GM12878 (cell line): ENCODE results near the gene BRI3BP. TPM values are rescaled to one million over a fixed set of nuclear protein-coding genes. Genes with fewer than 3 reads are reported as not detected.

Experiments used
- ATAC-seq: fragments of 200-7000 bp; cut with Tn5 transposase; 3 replicates; pipeline ENCODE4 v1.9.1; 2020; ENCODE audit warnings: mild to moderate bottlenecking, moderate library complexity
- BruUV-seq: library from RNA; stranded (reverse); fragments of 400-500 nt; replicated peaks from 2 replicates; lab custom pipeline; 2021; lab: Mats Ljungman, UMichigan
- CTCF ChIA-PET: fragments of 300-600 bp; sonication (Branson Sonifier 250); formaldehyde crosslinking; extraction: SDS; loops from one replicate; lab custom pipeline; 2021; ENCODE audit warnings: inconsistent platforms; lab: Yijun Ruan, JAX
- POLR2A ChIA-PET: fragments of 350-600 bp; formaldehyde crosslinking; extraction: SDS; loops from one replicate; lab custom pipeline; 2021; ENCODE audit warnings: inconsistent platforms; lab: Charles Lee
- RAD21 ChIA-PET: fragments of 300-600 bp; sonication (Branson Sonifier 250); formaldehyde crosslinking; loops from one replicate; lab custom pipeline; 2023; ENCODE audit warnings: antibody characterized with exemption; ENCODE audit not compliant: unreplicated experiment; lab: Charles Lee
- SMC1A ChIA-PET: fragments of 300-600 bp; sonication (Branson Sonifier 250); formaldehyde crosslinking; loops from one replicate; lab custom pipeline; 2023; ENCODE audit not compliant: unreplicated experiment, uncharacterized antibody; lab: Charles Lee
- DNase-seq: peaks from one replicate; pipeline ENCODE4 v3.0.0-alpha.2; 2011; ENCODE audit warnings: low read depth, low spot score
- FAIRE-seq: peaks from 3 replicates; lab custom pipeline; 2011; peaks lifted over from hg19 to GRCh38; lab: Jason Lieb, UNC
- H2AFZ ChIP-seq: 2 replicates; pipeline ENCODE4 v1.6.0; 2011; ENCODE audit warnings: low read depth, low read length, control low read depth; ENCODE audit not compliant: control insufficient read depth
- H3K27ac ChIP-seq: 2 replicates; pipeline ENCODE4 v1.5.1; 2011; ENCODE audit warnings: control low read depth; ENCODE audit not compliant: control insufficient read depth, insufficient read depth
- H3K27me3 ChIP-seq, 2 experiments: replicated peaks in 1 of 2; 2 replicates each; pipeline versions ENCODE4 v1.6.0 to v1.6.1; 2011; ENCODE audit warnings: low read length in 1 of 2; ENCODE audit not compliant: control insufficient read depth in 2 of 2, insufficient read depth in 2 of 2
- H3K36me3 ChIP-seq, 2 experiments: 2 replicates each; pipeline ENCODE4 v1.5.1; 2011; ENCODE audit warnings: low read length in 1 of 2; ENCODE audit not compliant: control insufficient read depth in 2 of 2, insufficient read depth in 2 of 2
- H3K4me1 ChIP-seq: 2 replicates; pipeline ENCODE4 v1.6.1; 2011; ENCODE audit warnings: mild to moderate bottlenecking, low read length, moderate library complexity, mixed read lengths; ENCODE audit not compliant: control insufficient read depth, insufficient read depth
- H3K4me2 ChIP-seq: 2 replicates; pipeline ENCODE4 v1.6.0; 2011; ENCODE audit warnings: control low read depth; ENCODE audit not compliant: control insufficient read depth, insufficient read depth
- H3K4me3 ChIP-seq: fragments of 200-600 bp; sonication (generic); 2 replicates; pipeline ENCODE4 v1.5.1; 2016
- H3K79me2 ChIP-seq: 2 replicates; pipeline ENCODE4 v1.6.0; 2011; ENCODE audit warnings: low read length; ENCODE audit not compliant: control insufficient read depth, insufficient read depth
- H3K9ac ChIP-seq: 2 replicates; pipeline ENCODE4 v1.8.0; 2011; ENCODE audit warnings: low read length, control low read depth, mixed read lengths; ENCODE audit not compliant: control insufficient read depth, insufficient read depth
- H3K9me3 ChIP-seq: replicated peaks from 3 replicates; pipeline ENCODE4 v1.5.1; 2011; ENCODE audit warnings: mild to moderate bottlenecking, low read length; ENCODE audit not compliant: control insufficient read depth, insufficient read depth
- H4K20me1 ChIP-seq: 2 replicates; pipeline ENCODE4 v1.6.0; 2011; ENCODE audit not compliant: control insufficient read depth, insufficient read depth
- BCL11A ChIP-seq: IDR thresholded peaks from 2 replicates; pipeline ENCODE4 v1.6.1; 2011; ENCODE audit warnings: low read depth, low read length
- BHLHE40 ChIP-seq, 2 experiments: fragments of 450-650 bp in 1 of 2; IDR thresholded peaks; 2 replicates each; pipeline ENCODE4 v1.6.1; 2011 to 2017; ENCODE audit warnings: low read depth in 2 of 2, borderline replicate concordance in 1 of 2, improper control_type of control experiment in 1 of 2, low read length in 1 of 2, mild to moderate bottlenecking in 1 of 2
- CBFB ChIP-seq: IDR thresholded peaks from 2 replicates; pipeline ENCODE4 v1.6.1; 2016; ENCODE audit warnings: antibody characterized with exemption, low read depth
- CREB1 ChIP-seq: IDR thresholded peaks from 2 replicates; pipeline ENCODE4 v1.6.1; 2012; ENCODE audit warnings: low read depth, mild to moderate bottlenecking, inconsistent platforms
- EZH2 ChIP-seq: IDR thresholded peaks from 2 replicates; pipeline ENCODE4 v1.6.1; 2012; ENCODE audit warnings: low read depth, mild to moderate bottlenecking, control low read depth, inconsistent platforms, low read length, borderline replicate concordance; ENCODE audit not compliant: control insufficient read depth
- HDAC2 ChIP-seq: fragments of 200-600 bp; sonication (generic); IDR thresholded peaks from 2 replicates; pipeline ENCODE4 v1.6.1; 2017
- HDGF ChIP-seq: fragments of 450-650 bp; IDR thresholded peaks from 2 replicates; pipeline ENCODE4 v1.6.1; 2016; ENCODE audit warnings: antibody characterized with exemption
- IKZF1 ChIP-seq: fragments of 450-650 bp; conservative IDR thresholded peaks from 2 replicates; pipeline ENCODE4 v1.6.1; 2017; ENCODE audit warnings: antibody characterized with exemption, mild to moderate bottlenecking
- MEF2A ChIP-seq: IDR thresholded peaks from 2 replicates; pipeline ENCODE4 v1.6.1; 2011; ENCODE audit warnings: low read depth, mild to moderate bottlenecking, low read length, moderate library complexity; ENCODE audit not compliant: insufficient read depth
- MTA3 ChIP-seq: IDR thresholded peaks from 2 replicates; pipeline ENCODE4 v1.6.1; 2012; ENCODE audit warnings: low read length, inconsistent platforms, borderline replicate concordance
- MYB ChIP-seq: fragments of 150-350 bp; IDR thresholded peaks from 2 replicates; pipeline ENCODE4 v1.6.1; 2014; ENCODE audit warnings: mild to moderate bottlenecking, low read depth, low read length, borderline replicate concordance
- NBN ChIP-seq: fragments of 450-650 bp; IDR thresholded peaks from 2 replicates; pipeline ENCODE4 v1.6.1; 2016
- POLR2AphosphoS5 ChIP-seq: IDR thresholded peaks from 2 replicates; pipeline ENCODE4 v1.6.1; 2011; ENCODE audit warnings: mild to moderate bottlenecking, low read length, inconsistent platforms
- POU2F2 ChIP-seq: IDR thresholded peaks from 3 replicates; pipeline ENCODE4 v1.6.1; 2011; ENCODE audit warnings: low read depth, mild to moderate bottlenecking, low read length, borderline replicate concordance
- RUNX3 ChIP-seq: IDR thresholded peaks from 2 replicates; pipeline ENCODE4 v1.6.1; 2012; ENCODE audit warnings: low read length, inconsistent platforms
- SMARCA5 ChIP-seq: fragments of 450-650 bp; IDR thresholded peaks from 2 replicates; pipeline ENCODE4 v1.6.1; 2017; ENCODE audit warnings: mild to moderate bottlenecking
- SP1 ChIP-seq: IDR thresholded peaks from one replicate; pipeline ENCODE4 v1.6.1; 2011; ENCODE audit warnings: low read depth, low read length
- SPI1 ChIP-seq: IDR thresholded peaks from 2 replicates; pipeline ENCODE4 v1.6.1; 2011; ENCODE audit warnings: low read depth, mild to moderate bottlenecking, low read length, moderate library complexity, borderline replicate concordance; ENCODE audit not compliant: insufficient read depth
- WRNIP1 ChIP-seq: IDR thresholded peaks from 2 replicates; pipeline ENCODE4 v1.6.1; 2011; ENCODE audit warnings: low read depth, low read length, improper control_type of control experiment, borderline replicate concordance
- ZNF217 ChIP-seq: fragments of 450-650 bp; IDR thresholded peaks from 2 replicates; pipeline ENCODE4 v1.6.1; 2017; ENCODE audit warnings: antibody characterized with exemption, mild to moderate bottlenecking
- ZNF24 ChIP-seq: fragments of 450-650 bp; IDR thresholded peaks from 2 replicates; pipeline ENCODE4 v1.6.1; 2017; ENCODE audit warnings: antibody characterized with exemption, mild to moderate bottlenecking
- WGBS: methylation state at CpG from one replicate; pipeline ENCODE4 v1.1.6; 2016; ENCODE audit warnings: low lambda C conversion rate; ENCODE audit not compliant: insufficient replicate concordance, insufficient coverage; ENCODE audit errors: missing lambda C conversion rate; 5-methylcytosine and 5-hydroxymethylcytosine counted together
- in situ Hi-C: fragments of 300-500 bp; cut with MboI; formaldehyde crosslinking; loops from 9 replicates; pipeline ENCODE4 v1.14.3; 2018; ENCODE audit warnings: mixed read lengths
- intact Hi-C: fragments of 100-400 bp; cut with micrococcal nuclease; formaldehyde crosslinking; loops from one replicate; pipeline ENCODE4 v1.14.2; 2022; ENCODE audit not compliant: unreplicated experiment
- polyA plus RNA-seq, 11 experiments: library from polyadenylated mRNA; depleted of rRNA in 4 of 11; unstranded in 6 of 11; stranded (reverse) in 5 of 11; fragments of >200 nt; fragmentation: Nextera tagmentation in 4 of 11; fragmentation: Illumina TruSeq in 1 of 11; extraction: Ambion mirVana in 4 of 11; extraction: Trizol in 1 of 11; gene quantifications; 1 replicate in 1 of 11; 2 replicates in 10 of 11; pipeline versions ENCODE4 v1.2.1 to v1.2.3, GENCODE V29; 2011 to 2016; ENCODE audit warnings: inconsistent platforms in 2 of 11, missing spikeins in 2 of 11, low read depth in 1 of 11
- total RNA-seq, 4 experiments: library from RNA; depleted of rRNA in 3 of 4; stranded (reverse); fragments of >200 nt in 3 of 4; fragmentation: Illumina TruSeq in 1 of 4; extraction: Trizol in 1 of 4; gene quantifications; 2 replicates each; pipeline versions ENCODE4 v1.2.1 to v1.2.3, GENCODE V29; 2013 to 2021
- TF ChIP-seq, protein P1 (sequence below): fragments of 150-350 bp; IDR thresholded peaks from 2 replicates; pipeline ENCODE4 v1.6.1; 2014; ENCODE audit warnings: mild to moderate bottlenecking, low read depth, low read length
- TF ChIP-seq, protein P2 (sequence below): IDR thresholded peaks from 2 replicates; pipeline ENCODE4 v1.6.1; 2012; ENCODE audit warnings: low read depth, low read length, improper control_type of control experiment

Gene BRI3BP
- total and polyA plus RNA-seq, 10 of the 15 experiments (the other 5 are each of a cell fraction or from before 2014, with no cell fraction given), result 11.5 to 37.0 (median 28.5) TPM

DNA sequence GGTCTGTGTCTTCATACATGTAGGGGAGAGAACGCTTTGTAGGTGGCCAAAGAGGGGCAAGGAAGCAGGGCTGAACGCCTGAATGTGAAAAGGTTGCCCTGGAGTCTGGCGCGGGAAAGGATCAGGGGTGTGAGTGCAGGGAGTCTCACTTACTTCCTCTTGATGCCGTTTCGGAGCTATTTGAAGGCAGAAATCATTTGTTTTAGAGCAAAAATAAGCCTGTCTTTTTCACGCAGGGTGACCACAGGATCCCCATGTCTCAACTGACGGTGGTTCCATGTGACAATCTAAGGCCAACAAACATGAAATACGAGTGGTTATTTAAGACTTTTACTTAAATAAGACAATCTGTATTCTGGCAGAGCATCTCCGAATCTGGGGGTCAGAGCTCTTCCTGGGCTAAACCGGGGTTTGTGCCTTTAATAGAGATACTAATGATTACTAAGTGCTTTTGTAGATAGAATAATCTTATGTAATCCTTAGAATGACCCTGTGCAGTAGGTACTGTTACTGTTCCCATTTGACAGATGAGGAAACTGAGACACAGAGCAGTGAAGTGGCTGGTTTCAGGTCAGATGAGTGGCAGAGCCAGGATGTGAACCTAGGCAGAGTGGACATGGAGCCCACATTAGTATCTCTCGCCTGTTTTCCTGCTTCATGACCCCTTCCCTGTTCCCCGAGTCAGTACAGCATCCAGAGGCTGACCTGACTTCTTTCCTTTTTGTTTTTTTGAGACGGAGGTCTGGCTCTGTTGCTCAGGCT lies 1.9 kb downstream of the BRI3BP start:
- POLR2A ChIA-PET, result interaction anchor here (0.6 to 3.3 kb wide), 5 partner anchors 55 to 181 kb away, joined by 3 to 44 read pairs (median 5); partner anchors contain the start of gene UBC
- Histone ChIP-seq H3K79me2 (peaks cover 62% of the 10 kb centered on the region), H3K4me1 (peaks cover 14% of the 10 kb centered on the region), H3K4me2 (peak overlapping the region; percentile 99), H3K27me3 (no peaks in the 10 kb centered on the region), H3K27ac (peak overlapping the region; percentile 92), H3K4me3 (peak overlapping the region; percentile 78), H3K36me3 (peaks cover 0 to 6% of the 10 kb centered on the region in 2 experiments; a peak in 1 of 4 replicates), H4K20me1 (no peaks in the 10 kb centered on the region), H2AFZ (peak overlapping the region; percentile 60), H3K9me3 (peaks cover 2% of the 10 kb centered on the region; the same call in 2 of the 3 replicates), H3K9ac (peak overlapping the region; percentile 97)
- SMC1A ChIA-PET, result interaction anchor here (0.9 to 3.1 kb wide), 11 partner anchors 15 to 93 kb away, joined by 3 to 11 read pairs (median 4); partner anchors contain the start of gene UBC
- in situ Hi-C loops (no loop called here), intact Hi-C loops (no loop called here)
- CTCF ChIA-PET, result interaction anchor here (1.0 to 2.7 kb wide), 4 partner anchors 20 to 90 kb away, joined by 3 to 20 read pairs (median 5); no protein-coding TSS in a partner anchor
- TSS peak; percentile 76 for BruUV-seq
- ATAC-seq (peak; percentile 39), FAIRE-seq (peak; percentile 75), DNase-seq (peak; percentile 41)
- RAD21 ChIA-PET, result interaction anchor here (0.9 to 3.3 kb wide), 9 partner anchors 55 to 200 kb away, joined by 3 to 15 read pairs (median 5); no protein-coding TSS in a partner anchor
- WGBS, result under 1% methylated on average over 14 of the region's 14 CpGs
- TF ChIP-seq MYB, result no peak
- no peak for TF ChIP-seq EZH2
- no peak for TF ChIP-seq CBFB
- TF ChIP-seq MTA3, result 0 out of 2 replicates have a peak, but pooled peaks have one; percentile 19
- no peak for TF ChIP-seq SP1
- TF ChIP-seq MEF2A, result peak; percentile 57; the same call in 1 of the 2 replicates
- no peak for TF ChIP-seq POLR2AphosphoS5
- peak; percentile 78; the same call in 1 of the 2 replicates for TF ChIP-seq SMARCA5
- no peak for TF ChIP-seq WRNIP1
- TF ChIP-seq, protein P1, sequence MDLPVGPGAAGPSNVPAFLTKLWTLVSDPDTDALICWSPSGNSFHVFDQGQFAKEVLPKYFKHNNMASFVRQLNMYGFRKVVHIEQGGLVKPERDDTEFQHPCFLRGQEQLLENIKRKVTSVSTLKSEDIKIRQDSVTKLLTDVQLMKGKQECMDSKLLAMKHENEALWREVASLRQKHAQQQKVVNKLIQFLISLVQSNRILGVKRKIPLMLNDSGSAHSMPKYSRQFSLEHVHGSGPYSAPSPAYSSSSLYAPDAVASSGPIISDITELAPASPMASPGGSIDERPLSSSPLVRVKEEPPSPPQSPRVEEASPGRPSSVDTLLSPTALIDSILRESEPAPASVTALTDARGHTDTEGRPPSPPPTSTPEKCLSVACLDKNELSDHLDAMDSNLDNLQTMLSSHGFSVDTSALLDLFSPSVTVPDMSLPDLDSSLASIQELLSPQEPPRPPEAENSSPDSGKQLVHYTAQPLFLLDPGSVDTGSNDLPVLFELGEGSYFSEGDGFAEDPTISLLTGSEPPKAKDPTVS, result no peak
- peak; percentile 26; the same call in 1 of the 2 replicates for TF ChIP-seq NBN
- peak; percentile 79; the same call in 1 of the 2 replicates for TF ChIP-seq ZNF217
- TF ChIP-seq BHLHE40 (IDR thresholded peaks at IDR 0.05; ENCODE audit: borderline replicate concordance in 1 of 2, low read depth in 2 of 2, low read length in 1 of 2), result no peak
- TF ChIP-seq IKZF1, result no peak
- peak; percentile 64 for TF ChIP-seq RUNX3
- no peak for TF ChIP-seq HDAC2
- TF ChIP-seq, protein P2, sequence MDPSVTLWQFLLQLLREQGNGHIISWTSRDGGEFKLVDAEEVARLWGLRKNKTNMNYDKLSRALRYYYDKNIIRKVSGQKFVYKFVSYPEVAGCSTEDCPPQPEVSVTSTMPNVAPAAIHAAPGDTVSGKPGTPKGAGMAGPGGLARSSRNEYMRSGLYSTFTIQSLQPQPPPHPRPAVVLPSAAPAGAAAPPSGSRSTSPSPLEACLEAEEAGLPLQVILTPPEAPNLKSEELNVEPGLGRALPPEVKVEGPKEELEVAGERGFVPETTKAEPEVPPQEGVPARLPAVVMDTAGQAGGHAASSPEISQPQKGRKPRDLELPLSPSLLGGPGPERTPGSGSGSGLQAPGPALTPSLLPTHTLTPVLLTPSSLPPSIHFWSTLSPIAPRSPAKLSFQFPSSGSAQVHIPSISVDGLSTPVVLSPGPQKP, result no peak
- TF ChIP-seq CREB1, result 0 out of 2 replicates have a peak, but pooled peaks have one; percentile 32
- TF ChIP-seq SPI1, result 0 out of 2 replicates have a peak, but pooled peaks have one; percentile 11
- TF ChIP-seq POU2F2, result no peak
- no peak for TF ChIP-seq BCL11A
- peak; percentile 41; the same call in 1 of the 2 replicates for TF ChIP-seq ZNF24
- TF ChIP-seq HDGF, result 0 out of 2 replicates have a peak, but pooled peaks have one; percentile 21
